Stimulated activated naive CD8-positive, alpha-beta T cell treated with anti-CD3 and anti-CD28 coated beads, Interleukin-15, amount 100 ng/mL, for 72 hours (primary cell): ENCODE data around the gene CCDC201.
A peak's percentile ranks its signal among the peaks of the same experiment; 100 is the strongest.
"Not testable (repeated sequence)": the region's sequence is repeated elsewhere in the genome, so short reads cannot be mapped to it uniquely, and the experiment has no call there.

ENCODE experiments used
- ATAC-seq: fragments of 150-1000 bp; cut with Tn5 transposase; 2 replicates; pipeline ENCODE4 v1.10.0; 2021; ENCODE audit warnings: mild to moderate bottlenecking, moderate library complexity
- DNase-seq, 2 donors: peaks; one replicate each; pipeline ENCODE4 v3.0.0; 2021 to 2022
- H3K27ac Mint-ChIP-seq, 2 donors: one replicate each; pipeline ENCODE4 v1.8.0; 2022; ENCODE audit warnings: mild to moderate bottlenecking in 2 of 2, mixed read lengths in 2 of 2, moderate library complexity in 2 of 2
- H3K27me3 Mint-ChIP-seq: one replicate; pipeline ENCODE4 v1.8.0; 2022; ENCODE audit warnings: mixed read lengths
- H3K4me1 Mint-ChIP-seq: one replicate; pipeline ENCODE4 v1.8.0; 2022; ENCODE audit warnings: mild to moderate bottlenecking, mixed read lengths
- H3K4me3 Mint-ChIP-seq, 2 donors: one replicate each; pipeline ENCODE4 v1.8.0; 2022; ENCODE audit warnings: mild to moderate bottlenecking in 2 of 2, mixed read lengths in 2 of 2, moderate library complexity in 1 of 2
- H3K9me3 Mint-ChIP-seq, 2 donors: one replicate each; pipeline ENCODE4 v1.8.0; 2022; ENCODE audit warnings: mixed read lengths in 2 of 2

Gene CCDC201

DNA sequence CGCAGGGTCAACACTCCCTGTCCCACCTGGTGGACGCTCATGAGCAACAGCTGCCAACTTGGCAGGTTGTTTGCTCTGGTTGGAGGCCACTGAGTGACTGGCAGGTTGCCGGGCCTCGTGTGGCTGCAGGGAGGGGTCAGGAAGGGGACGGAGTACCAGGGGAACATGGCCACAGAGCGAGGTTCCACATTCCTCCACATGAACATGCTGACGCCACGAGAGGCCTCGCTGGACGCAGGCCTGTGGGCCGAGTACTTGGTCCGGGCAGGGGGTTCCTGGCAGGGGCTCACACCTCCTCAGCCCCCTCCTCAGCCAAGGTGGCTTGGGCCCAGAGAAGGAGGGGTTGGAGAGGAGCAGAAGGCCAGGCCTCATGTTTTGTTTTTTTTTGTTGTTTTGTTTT is 54.1 kb downstream of the CCDC201 start:
- not testable (repeated sequence) for H3K4me1 Mint-ChIP-seq, ATAC-seq, DNase-seq, H3K9me3 Mint-ChIP-seq, H3K27ac Mint-ChIP-seq, H3K4me3 Mint-ChIP-seq, H3K27me3 Mint-ChIP-seq

DNA sequence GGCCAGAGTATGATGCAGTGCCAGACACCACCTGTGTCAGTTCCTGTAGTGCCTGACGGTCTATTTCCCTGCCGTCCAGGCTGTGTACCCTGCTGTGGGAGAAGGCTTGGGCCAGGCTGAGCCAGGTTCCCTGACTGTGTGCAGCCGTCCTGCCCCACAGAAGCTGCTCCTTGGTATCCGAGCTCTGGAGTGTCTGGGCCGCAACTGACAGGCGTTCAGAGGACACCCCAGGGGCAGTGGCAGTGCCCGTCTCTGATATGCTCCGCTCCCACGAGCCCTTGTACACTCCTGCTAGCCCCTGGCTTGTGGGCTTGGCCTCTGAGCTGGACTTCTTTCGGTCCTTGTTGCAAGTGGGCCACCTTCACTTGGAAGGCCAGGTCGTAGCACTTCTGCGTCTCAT is 55.0 kb downstream of the CCDC201 start:
- not testable (repeated sequence) for H3K4me1 Mint-ChIP-seq, DNase-seq, H3K27ac Mint-ChIP-seq, H3K4me3 Mint-ChIP-seq, H3K27me3 Mint-ChIP-seq, ATAC-seq, H3K9me3 Mint-ChIP-seq

GRCh38 chr7:45817016-45817415 is 55.9 kb downstream of the CCDC201 start:
- not testable (repeated sequence) for H3K27ac Mint-ChIP-seq, H3K9me3 Mint-ChIP-seq, H3K4me3 Mint-ChIP-seq, ATAC-seq, H3K4me1 Mint-ChIP-seq, DNase-seq, H3K27me3 Mint-ChIP-seq

- peak overlapping the region in 1 of 2 donors; percentile 90 for H3K27ac Mint-ChIP-seq
- H3K27me3 Mint-ChIP-seq, ATAC-seq, H3K9me3 Mint-ChIP-seq, H3K4me1 Mint-ChIP-seq, DNase-seq, H3K4me3 Mint-ChIP-seq: not testable (repeated sequence)
These were observed 58.4 kb downstream of the CCDC201 start for GRCh38 chr7:45814216-45815118.

DNA sequence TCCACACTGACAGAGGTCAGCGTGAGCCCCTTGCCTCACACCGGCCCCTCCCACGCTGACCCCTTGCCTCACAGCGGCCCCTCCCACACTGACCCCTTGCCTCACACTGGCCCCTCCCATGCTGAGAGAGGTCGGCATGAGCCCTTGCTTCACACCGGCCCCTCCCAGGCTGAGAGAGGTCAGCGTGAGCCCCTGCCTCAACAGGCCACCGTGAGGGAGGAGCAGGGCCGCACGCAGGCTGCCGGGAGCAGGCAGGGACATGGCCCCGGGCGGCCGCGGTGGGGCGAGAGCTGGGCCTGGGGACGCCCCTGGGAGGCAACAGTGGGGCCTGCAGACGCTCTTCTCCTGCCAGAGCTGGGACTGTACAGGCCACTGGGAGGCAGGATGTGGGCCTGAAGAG is 59.1 kb downstream of the CCDC201 start:
- H3K27ac Mint-ChIP-seq: peak overlapping the region in 1 of 2 donors; percentile 48
- not testable (repeated sequence) for H3K4me1 Mint-ChIP-seq, DNase-seq, H3K27me3 Mint-ChIP-seq, H3K4me3 Mint-ChIP-seq, H3K9me3 Mint-ChIP-seq, ATAC-seq

DNA sequence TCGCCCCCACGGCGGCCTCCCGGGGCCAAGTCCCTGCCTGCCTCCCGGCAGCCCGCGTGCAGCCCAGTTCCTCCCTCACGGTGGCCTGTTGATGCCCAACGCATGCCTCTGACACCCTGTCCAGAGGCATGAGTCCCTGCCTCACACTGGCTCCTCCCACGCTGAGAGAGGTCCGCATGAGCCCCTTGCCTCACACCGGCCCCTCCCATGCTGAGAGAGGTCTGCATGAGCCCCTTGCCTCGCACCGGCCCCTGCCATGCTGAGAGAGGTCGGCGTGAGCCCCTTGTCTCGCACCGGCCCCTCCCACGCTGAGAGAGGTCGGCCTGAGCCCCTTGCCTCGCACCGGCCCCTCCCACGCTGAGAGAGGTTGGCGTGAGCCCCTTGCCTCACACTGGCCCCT is 59.9 kb downstream of the CCDC201 start:
- Mint-ChIP-seq H3K9me3 (no peaks in the 10 kb centered on the region), H3K4me3 (no peak overlapping the region), H3K27ac (no peak overlapping the region), H3K27me3 (no peaks in the 10 kb centered on the region), H3K4me1 (no peaks in the 10 kb centered on the region)
- DNase-seq (no peak), ATAC-seq (no peak)

GRCh38 chr7:45811652-45812234 is 61.1 kb downstream of the CCDC201 start:
- H3K9me3 Mint-ChIP-seq, H3K4me1 Mint-ChIP-seq, H3K4me3 Mint-ChIP-seq, H3K27me3 Mint-ChIP-seq, ATAC-seq, DNase-seq: not testable (repeated sequence)
- H3K27ac Mint-ChIP-seq: peak overlapping the region in 1 of 2 donors; percentile 86

DNA sequence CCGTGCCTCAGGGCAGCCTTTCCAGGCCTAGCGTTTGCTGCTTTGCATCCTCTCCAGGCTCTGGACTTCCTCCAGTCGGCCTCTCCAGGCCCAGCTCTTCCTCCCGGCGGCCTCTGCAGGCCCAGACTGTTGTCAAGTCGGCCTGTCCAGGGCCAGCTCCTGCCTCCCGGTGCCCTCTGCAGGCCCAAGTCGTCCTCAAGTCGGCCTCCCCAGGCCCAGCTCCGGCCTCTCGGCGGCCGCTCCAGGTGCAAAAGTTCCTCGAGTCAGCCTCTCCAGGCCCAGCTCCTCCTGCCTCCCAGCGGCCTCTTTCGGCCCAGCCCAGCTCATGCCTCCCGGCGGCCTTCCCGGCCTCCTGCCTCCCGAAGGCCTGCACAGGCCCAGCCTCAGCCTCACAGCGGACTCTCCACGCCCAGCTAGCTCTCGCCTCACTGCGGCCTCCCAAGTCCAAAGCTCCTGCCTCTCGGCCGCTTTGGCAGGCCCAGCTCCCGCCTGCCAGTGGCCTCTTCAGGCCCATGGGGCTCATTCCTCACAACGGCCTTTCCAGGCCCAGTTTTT is 62.4 kb downstream of the CCDC201 start:
- H3K9me3 Mint-ChIP-seq, H3K4me1 Mint-ChIP-seq, DNase-seq, H3K4me3 Mint-ChIP-seq, ATAC-seq, H3K27ac Mint-ChIP-seq, H3K27me3 Mint-ChIP-seq: not testable (repeated sequence)
